MV-4-11 (cell line): ENCODE data around the gene SEPTIN10.

Experiments
- DNase-seq: peaks from one replicate; lab custom pipeline; 2025; lab: John Stamatoyannopoulos, UW

The SEPTIN10 gene

GRCh38 chr2:109523121-109523520, 90.6 kb downstream of the SEPTIN10 start:
- DNase-seq, result no peak

GRCh38 chr2:109522063-109522374, 91.7 kb downstream of the SEPTIN10 start:
- no peak for DNase-seq

GRCh38 chr2:109521233-109522062, 92.3 kb downstream of the SEPTIN10 start:
- no peak for DNase-seq

- no peak for DNase-seq
Observed at GRCh38 chr2:109519513-109519912, 94.3 kb downstream of the SEPTIN10 start.

GRCh38 chr2:109517118-109517889, 96.5 kb downstream of the SEPTIN10 start:
- DNase-seq, result no peak

- no peak for DNase-seq
Observed at GRCh38 chr2:109516445-109517117, 97.2 kb downstream of the SEPTIN10 start.

- DNase-seq, result no peak
Observed at GRCh38 chr2:109514857-109515256, 98.9 kb downstream of the SEPTIN10 start.

GRCh38 chr2:109513749-109514588, 99.8 kb downstream of the SEPTIN10 start:
- DNase-seq, result peak; percentile 52

- no peak for DNase-seq
Observed at GRCh38 chr2:109513230-109513629, 100.5 kb downstream of the SEPTIN10 start.

- DNase-seq, result no peak
Observed at GRCh38 chr2:109512076-109512475, 101.7 kb downstream of the SEPTIN10 start.

- DNase-seq, result no peak
Observed at GRCh38 chr2:109511168-109511567, 102.6 kb downstream of the SEPTIN10 start.

GRCh38 chr2:109510136-109511028, 103.4 kb downstream of the SEPTIN10 start:
- peak; percentile 64 for DNase-seq

GRCh38 chr2:109508556-109508955, 105.2 kb downstream of the SEPTIN10 start:
- DNase-seq, result no peak

- DNase-seq, result no peak
Observed at GRCh38 chr2:109507828-109508227, 105.9 kb downstream of the SEPTIN10 start.

GRCh38 chr2:109507217-109507616, 106.5 kb downstream of the SEPTIN10 start:
- peak; percentile 89 for DNase-seq

GRCh38 chr2:109503191-109503590, 110.6 kb downstream of the SEPTIN10 start:
- no peak for DNase-seq

- DNase-seq, result no peak
Observed at GRCh38 chr2:109501461-109501860, 112.3 kb downstream of the SEPTIN10 start.

- DNase-seq, result no peak
Observed at GRCh38 chr2:109500910-109501309, 112.9 kb downstream of the SEPTIN10 start.

- DNase-seq, result peak; percentile 14
Observed at GRCh38 chr2:109499566-109499965, 114.2 kb downstream of the SEPTIN10 start.

- DNase-seq, result no peak
Observed at GRCh38 chr2:109498906-109499305, 114.9 kb downstream of the SEPTIN10 start.
